Fibroblast of gingiva (primary cell): ENCODE data around the gene DPP4.
"Not testable (repeated sequence)": the region's sequence is repeated elsewhere in the genome, so short reads cannot be mapped to it uniquely, and the experiment has no call there.

ENCODE experiments used
- DNase-seq: peaks from one replicate; pipeline ENCODE4 v3.0.0-alpha.2; 2011; ENCODE audit warnings: low read depth

The DPP4 gene

DNA sequence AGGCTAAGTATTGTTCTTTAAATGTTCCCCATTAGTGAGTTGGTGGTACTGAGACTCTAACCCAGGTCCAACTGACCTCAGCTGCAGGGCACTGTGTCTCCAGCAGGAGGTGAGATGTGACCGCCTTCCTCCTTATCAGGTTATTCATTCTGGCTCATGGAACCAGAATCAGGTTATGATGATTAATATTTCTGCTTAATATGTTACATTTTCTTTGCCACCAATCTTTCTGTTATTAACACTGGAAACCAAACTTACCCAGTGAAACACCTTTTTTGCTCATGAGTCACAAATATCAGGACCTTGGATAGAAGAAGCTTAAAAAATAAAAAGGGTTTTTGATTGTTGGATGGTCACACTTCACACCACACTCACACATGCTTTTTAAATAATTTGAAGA, 85.4 kb downstream of the DPP4 start:
- no peak for DNase-seq

DNA sequence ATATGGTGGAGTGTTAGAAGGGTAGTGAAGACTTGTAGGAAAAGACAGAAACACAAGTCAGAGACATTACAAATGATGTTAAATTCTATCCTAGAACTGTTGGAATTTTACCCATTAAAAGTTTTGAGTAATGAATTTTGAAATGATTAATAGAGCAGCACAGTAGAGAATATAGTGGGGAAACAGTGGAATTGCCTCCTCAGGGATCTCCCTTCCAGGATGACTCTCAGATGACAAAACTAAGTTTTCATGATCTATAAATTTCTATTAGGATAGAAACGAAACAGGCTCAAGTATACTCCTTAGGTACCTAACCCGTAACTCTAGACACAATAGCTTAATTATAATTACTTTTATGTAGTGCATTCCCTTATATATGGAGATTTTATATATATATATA, 86.7 kb downstream of the DPP4 start:
- DNase-seq = no peak

DNA sequence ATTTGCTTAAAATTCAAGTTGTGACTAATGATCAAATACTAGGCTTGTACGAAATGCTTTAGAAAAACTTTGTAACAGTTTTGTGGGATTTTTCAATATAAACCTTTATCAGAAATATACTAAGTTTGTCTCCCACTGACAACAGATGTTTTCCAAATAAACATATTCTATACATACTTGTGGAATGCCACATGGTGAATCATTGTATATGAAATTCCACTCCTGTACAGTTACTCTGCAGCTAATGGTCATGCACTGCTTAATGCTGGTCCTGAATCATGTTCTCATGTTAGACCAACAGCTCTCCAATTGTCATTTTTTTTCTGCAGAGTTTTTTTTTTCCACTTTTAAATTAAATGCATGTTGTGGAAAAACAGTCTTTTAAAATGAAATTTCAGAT, 90.1 kb downstream of the DPP4 start:
- DNase-seq = no peak

DNA sequence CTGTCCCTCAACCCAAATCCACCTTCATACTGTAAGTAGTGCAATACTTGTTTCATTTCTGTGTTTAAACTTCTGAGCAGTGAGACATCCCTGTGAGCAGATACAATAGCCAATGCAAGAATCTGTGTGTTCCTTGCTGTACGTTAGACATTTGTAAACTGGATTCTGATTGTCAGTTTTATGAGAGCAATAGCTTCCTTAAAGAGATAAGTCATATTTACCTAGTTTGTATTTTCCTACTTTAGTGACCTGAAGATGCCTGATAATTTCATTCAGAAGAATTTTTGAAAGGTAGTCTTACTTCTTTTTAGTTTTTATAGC, 90.7 kb downstream of the DPP4 start:
- DNase-seq = no peak

DNA sequence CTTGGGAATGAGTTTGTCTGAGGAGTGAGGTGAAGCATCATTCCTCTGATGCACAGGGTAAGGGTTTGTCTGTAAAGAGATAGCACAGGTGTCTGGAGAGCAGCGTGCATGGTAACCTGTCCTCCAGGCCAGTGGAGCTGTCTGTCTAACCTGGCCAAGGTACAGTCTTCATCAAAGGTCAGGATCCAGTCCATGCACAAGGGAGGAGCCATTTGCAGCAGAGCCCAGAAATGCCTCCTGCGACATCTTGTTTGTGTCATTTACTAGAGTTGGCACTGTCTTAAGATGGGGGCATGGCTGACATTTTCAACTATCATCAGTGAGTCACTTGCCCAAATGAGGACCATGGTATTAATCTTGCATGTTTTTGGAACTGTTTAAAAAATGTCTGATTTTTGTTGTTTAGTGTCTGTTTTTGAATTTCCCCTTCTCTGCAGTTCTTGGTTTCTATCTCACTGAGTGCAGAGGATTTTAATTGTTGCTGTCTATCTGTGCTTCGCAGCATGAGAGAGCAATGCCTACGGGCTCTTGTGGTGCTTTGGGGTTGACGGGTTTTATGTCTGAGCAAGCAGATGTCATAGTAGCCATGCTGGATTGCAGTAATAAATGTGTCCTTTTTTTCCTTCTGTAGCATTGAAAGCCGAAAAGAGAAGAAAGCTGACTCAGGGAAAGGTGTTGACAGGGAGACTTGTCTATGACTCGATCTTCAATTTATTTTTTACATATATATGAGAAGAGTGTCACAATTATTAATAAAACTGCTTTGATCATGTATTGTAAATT, 91.3 kb downstream of the DPP4 start:
- DNase-seq = no peak

DNA sequence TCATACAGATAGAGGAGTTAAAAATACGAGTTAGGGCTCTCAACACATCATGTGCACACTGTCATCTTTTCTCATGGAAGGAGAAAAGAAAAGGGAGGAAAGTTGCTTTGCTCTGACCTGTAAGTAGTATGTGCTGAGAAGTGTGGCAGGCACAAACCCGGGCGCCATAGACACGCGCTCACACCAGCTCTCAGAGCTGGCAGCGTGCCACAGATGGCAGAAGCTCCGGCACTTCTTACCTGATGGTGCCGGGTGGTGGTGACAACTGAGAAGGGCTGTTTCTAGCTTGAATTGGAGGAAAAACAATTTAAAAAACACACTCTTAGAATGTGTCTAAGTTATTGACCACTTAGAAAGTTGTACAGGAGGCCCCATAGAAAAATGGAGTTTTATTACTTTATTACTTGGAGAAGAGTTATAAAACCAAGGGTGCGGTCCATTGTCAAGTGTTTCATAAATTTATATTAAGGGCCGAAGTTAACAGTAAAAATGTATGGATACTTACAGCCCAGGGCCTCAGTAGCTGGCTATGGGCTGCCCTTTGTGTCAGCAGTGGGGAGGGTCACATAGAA, 92.2 kb downstream of the DPP4 start:
- DNase-seq = no peak

DNA sequence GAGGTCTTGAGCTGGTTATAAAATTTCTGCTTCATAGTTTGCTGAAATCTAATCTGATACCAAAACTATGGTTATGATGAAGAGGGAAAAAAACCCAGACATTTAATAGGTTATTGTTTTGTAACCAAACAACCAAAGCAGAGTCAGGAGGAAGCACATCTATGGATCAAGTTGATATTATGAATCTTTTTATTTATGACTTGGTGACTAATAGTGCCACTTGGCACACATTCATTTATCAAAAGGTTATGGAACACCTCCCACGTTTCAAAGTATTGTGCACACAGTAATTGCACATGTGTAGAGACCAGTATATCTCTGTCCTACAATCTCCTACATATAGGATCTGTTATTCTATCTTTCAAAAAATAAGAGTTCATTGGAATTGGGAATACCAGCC, 93.0 kb downstream of the DPP4 start:
- DNase-seq = no peak

DNA sequence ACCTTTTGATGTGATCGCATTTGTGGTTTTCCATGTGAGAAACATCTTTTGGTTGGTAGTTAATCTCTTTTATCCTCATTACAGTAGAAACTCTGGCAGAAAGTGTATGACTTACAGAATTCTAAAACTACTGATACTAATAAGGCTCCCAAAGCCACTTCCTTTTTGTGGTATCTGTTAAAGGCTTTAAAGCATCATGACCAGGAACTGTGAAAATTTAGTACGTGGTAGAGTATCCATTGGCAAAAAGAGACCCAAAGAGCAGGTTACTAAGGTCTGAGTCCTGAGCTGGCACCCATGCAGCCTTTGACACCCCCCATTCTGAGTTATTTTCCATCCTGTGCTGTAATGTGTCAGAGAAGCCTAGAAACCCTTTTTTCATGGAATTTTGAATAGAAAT, 94.5 kb downstream of the DPP4 start:
- DNase-seq = no peak

DNA sequence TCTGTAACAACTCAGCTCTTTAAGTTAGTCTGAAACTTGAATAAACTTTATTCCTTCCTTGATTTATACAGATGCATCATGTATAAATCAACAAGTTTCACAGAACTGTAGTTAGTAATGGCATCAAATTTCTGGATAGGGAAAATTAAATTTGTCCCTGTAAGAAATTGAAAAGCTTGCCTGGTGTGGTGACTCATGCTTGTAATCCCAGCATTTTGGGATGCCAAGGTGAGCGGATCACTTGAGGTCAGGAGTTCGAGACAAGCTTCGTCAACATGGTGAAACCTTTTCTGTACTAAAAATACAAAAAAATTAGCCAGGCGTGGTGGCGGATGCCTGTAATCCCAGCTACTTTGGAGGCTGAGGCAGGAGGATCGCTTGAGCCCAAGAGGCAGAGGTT, 96.1 kb downstream of the DPP4 start:
- DNase-seq = not testable (repeated sequence)

DNA sequence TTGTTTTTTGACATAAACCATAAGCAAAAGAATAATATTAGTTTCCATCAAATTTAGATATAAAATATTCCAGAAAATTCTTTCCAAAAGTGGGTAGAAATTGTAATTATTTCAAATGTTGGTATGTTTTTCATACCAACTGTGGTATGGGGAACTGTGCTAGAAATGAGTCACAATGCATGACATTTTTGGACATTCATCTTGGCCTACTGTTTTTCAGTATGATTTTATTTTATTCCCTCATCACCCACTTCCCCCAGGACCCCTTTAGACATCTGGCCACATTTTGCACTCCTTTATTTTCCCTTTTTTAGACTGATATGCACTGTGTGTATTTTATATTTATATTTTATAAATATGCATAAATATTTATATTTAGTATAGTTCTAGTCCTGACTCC, 97.1 kb downstream of the DPP4 start:
- no peak for DNase-seq

DNA sequence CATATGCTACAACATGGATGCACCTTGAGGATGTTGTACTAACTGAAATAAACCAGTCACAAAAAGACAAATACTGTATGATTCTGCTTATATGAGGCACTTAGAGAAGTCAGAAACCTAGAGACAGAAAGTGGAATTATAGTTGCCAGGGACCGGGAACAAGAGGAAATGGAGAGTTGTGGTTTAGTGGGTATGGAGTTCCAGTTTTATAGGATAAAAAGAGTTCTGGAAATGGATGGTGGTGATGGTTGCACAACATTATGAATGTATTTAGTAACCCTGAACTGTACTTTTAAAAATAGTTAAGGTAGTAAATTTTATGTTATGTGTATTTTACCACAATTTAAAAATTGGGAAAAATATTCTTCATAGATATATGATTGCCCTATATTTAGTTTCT, 97.7 kb downstream of the DPP4 start:
- DNase-seq = no peak

DNA sequence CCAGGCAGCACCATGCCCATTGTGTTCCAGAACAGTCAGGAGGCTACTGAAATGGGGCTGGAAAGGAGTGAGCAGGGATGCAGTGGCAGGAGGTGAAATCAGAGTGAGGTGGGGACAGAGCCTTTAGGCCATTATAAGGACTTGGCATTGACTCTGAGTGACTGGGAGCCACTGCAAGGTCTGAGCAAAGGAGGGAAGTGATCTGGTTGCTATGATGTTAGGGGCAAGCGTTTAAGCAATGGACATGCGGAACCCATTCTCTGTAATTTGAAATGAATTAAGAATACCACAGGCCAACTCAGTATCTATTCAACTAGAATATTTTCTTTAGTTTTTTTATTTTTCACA, 98.2 kb downstream of the DPP4 start:
- DNase-seq = no peak

DNA sequence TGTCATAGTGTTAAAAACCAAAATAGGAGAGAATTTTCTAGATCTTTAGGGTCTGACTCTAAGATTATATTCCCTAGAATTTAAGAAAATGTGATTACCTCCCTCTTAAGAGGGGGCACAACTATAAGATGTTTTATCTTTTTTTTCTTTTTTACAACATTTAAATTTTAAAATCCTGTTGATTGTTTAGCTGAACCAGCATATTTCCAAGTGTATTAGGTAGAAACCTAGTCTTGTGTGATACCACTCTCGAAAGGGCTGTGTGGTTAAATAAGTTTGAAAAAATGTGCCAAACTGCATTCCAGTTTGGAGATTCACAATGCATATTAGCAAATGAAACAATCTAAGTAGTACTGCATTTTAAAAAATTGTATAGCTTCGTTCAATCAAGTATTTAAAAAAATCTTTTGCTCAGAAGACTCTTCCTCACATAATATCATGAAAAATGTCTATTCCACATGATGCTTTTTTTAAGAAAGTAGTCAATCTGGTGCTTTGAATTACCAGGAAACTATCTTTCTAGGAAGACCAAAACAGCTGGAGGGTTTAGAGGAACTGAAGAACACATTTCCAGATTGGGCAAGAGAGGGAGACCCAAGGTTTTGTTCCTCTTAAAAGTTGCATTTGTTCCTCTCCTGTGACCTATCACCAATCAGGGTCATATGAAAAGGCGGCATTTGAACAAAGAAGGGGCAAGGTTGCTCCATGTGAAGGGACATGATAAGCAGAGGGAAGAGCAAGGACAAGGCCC, 98.8 kb downstream of the DPP4 start:
- DNase-seq = no peak

DNA sequence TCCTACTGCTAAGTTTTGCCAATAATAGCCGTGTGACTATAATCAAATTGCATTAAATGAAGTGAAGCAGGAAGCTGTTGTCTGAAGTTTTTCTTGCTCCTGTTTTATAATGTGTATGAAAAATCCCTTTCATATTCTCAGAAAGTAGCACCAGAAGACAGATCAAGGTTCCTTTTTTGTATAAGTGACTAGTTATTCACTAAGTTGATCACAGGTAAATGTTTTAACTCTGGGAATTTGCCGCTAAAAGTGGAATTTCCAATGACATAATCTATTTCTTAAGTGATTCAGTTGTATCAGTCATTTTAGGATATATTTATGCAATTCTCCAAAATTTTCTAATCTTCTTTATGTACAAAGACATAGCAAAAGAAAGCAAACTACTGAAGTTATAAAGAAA, 99.6 kb downstream of the DPP4 start:
- DNase-seq = no peak

DNA sequence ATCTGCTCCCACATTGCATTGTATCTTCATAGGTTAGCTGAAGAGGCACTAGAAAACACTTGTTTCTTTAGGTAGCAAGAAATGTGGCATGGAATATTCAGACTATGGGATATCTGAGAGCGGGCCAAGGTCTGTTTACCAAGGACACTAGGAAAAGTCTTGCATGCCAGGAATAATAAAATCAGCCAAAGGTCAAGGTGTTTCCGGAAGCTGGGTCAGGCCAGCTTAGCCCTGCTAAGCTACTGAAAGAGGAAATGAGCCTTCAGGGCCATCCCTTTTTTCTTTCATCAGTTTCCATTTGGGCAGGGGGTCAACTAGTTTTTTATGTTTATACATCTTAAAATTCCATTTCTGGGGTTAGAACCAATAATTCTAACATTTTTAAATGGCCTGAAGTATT, 101.1 kb downstream of the DPP4 start:
- DNase-seq = no peak

DNA sequence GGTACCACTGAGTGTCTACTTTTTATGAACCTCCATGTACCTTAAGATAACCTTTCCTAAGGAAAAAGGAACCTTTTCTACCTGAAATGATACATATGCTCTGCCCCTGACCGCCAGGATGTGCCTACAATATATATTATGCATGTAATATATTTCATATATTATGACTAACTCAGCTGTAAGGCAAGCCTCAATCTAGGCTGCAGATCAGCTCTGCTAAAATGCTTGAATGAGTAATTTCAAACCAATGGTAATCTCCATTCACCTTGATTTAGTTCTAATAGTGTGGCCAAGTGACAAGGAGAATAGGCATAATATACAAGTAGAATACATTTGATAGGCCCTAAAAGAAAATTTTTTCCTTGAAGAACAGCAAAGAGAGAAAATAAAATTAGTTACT, 101.8 kb downstream of the DPP4 start:
- no peak for DNase-seq

DNA sequence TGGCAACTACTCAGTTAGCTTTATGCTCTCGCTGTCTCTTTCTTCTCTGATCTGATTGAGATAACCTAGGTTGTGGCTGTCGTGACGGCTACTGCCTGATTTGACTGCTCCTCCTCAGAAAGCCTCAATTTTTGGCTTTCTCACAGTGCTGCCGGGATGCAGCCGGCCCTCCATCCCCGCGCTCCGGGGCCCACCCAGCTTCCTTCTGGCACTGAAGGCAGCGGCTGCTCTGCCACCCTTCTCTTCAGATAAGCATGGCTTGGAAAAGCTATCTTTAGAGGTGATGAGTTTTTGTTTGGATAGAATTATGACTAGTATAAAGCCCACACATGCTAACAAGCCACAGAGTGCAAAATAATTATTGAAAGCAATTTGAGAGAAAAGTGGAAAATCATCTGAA, 102.5 kb downstream of the DPP4 start:
- no peak for DNase-seq

DNA sequence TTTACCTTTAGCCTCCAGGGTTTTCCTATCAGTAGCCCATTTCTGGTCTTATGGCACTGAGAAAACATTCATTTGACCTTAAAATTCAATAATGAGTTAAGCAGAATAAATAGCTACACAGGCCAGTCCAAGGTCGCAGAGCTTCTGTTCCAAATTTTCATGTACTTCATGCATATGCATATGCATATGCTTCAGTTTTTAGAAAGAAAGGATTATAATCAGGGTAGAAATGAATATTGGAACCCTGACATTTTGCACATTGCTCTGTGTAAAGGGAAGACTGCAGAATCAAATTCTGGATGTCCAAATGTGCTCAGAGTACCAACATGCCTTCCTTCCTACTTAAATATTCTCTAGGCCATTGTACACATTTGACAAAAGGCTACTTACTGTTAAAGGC, 104.9 kb downstream of the DPP4 start:
- no peak for DNase-seq

DNA sequence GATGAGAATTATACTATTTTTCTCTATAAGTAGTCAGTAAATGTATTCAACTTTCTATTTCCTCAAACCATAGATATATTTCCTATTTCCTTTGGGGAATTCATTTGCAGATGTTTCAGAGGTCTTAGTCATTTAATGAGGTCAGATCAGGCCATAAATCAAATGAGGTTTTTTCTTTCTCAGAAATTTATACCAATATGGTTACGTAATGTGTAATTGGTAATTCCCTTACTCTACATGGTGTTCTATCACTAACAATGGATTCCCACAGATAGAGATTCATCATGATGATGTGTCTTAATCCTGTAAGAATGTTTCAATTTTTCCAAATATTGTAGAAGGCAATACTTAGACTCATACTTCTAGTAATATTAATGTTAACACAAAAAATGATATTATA, 108.0 kb downstream of the DPP4 start:
- DNase-seq = no peak

DNA sequence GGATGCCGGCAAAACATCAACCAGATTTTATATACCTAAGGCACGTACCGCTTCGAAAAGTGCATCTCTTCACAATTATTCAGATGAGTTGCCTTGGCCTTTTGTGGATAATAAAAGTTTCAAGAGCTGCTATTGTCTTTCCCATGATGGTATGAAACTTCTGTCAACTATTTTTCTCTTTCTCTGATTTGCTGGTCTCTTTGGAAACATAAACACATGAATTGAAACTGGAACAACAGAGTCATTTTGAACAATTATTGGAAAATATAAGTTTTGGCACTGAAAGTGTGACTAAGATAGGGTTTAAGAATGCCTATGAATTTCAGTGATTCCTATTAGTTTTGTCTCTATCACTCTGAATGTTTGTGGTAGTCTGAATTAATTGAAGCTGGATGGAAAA, 109.9 kb downstream of the DPP4 start:
- no peak for DNase-seq

DNA sequence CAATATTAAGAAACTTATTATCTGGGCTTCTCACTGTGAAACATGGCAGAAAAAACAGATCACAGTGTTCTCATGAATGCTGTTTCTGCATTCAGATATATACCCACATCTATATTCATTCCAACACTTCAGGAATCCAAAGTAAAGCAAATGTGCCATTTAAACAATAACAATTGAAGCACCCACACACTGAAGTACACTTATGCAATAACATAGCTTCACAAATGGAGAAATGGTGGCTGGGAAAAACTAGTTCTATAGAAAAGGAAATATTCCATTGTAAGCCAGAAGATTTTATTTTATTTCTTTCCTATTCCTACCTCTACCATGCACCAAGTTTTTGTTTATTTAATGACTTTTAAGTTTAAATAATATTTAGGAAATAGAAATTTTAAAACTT, 111.9 kb downstream of the DPP4 start:
- DNase-seq = no peak

DNA sequence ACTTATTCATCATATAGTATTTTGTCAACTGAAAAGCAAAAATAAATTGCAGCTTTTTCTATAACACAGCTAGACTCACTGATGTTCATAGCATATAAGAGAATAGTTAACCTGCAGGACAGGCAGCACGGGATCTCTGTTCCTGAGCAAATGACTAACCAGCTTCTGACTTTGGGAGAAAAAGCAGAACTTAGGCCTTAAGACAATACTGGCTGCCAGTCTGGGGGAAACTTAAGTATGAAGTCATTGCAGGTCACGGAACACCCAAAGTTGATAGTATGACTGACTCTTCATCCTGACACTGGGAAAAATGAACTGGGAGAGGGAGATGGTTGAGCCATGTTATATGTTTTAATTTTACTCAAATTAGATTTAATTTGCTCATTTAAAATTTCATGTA, 113.0 kb downstream of the DPP4 start:
- DNase-seq = no peak

DNA sequence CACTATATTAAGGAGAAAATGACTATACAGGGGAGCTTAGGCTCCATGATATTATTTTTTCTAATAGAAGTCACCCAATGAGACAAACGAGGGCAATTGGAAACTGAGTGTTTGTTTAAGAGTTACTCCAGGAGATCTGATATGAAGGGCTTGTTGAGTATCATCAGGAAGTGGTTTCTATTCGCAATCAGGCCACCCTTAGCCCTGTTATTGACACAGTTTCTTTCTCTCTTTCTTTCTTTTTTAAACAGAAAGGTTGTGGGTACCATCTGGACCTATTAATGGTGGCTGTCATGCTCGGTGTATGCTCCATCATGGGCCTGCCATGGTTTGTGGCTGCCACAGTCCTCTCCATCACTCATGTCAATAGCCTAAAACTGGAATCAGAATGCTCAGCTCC, 117.3 kb downstream of the DPP4 start:
- DNase-seq = no peak

DNA sequence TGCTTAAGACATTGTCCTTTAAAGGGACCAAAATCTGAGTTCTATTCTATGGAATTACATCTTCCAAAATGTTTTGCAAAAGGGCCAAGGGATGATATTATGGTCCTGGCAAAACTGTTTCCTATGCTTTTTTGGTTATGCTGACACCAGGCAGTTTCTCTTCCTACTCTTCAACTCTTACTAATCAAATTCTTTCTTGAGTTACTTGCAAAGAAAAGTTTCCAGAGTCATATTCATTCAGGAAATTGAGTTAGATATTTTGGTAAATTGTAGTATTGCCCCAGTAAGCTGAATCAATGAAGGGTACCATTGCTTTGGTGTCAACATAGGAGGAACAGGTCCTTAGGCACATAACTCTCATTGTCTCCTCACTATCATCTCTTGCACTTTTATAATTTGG, 118.8 kb downstream of the DPP4 start:
- no peak for DNase-seq
